Measurements from ENCODE around the gene ARFGAP2. TPM values are rescaled to one million over a fixed set of nuclear protein-coding genes. Genes with fewer than 3 reads are reported as not detected.

Gene ARFGAP2
- total RNA-seq, 1 donor from 2014 or later = 119 TPM

GRCh38 chr11:47139878-47140277 lies 36.8 kb downstream of the ARFGAP2 start:
- Mint-ChIP-seq H3K4me1 (ENCODE audit: low read depth, unreplicated experiment) (peaks cover 9% of the 10 kb centered on the region), H3K9me3 (ENCODE audit: unreplicated experiment) (peaks cover 4% of the 10 kb centered on the region), H3K27me3 (ENCODE audit: unreplicated experiment) (peaks cover 6% of the 10 kb centered on the region), H3K27ac (ENCODE audit: unreplicated experiment) (no peak overlapping the region), H3K4me3 (ENCODE audit: unreplicated experiment) (no peak overlapping the region), H3K36me3 (ENCODE audit: unreplicated experiment) (peaks cover 6% of the 10 kb centered on the region)
- no peak for DNase-seq
- TF ChIP-seq CTCF (IDR thresholded peaks at IDR 0.05; ENCODE audit: partially characterized antibody, unreplicated experiment) = no peak

- Mint-ChIP-seq H3K4me3 (ENCODE audit: unreplicated experiment) (no peak overlapping the region), H3K27ac (ENCODE audit: unreplicated experiment) (no peak overlapping the region), H3K36me3 (ENCODE audit: unreplicated experiment) (peaks cover 6% of the 10 kb centered on the region), H3K9me3 (ENCODE audit: unreplicated experiment) (peaks cover 4% of the 10 kb centered on the region), H3K27me3 (ENCODE audit: unreplicated experiment) (peaks cover 8% of the 10 kb centered on the region), H3K4me1 (ENCODE audit: low read depth, unreplicated experiment) (no peaks in the 10 kb centered on the region)
- TF ChIP-seq CTCF (IDR thresholded peaks at IDR 0.05; ENCODE audit: partially characterized antibody, unreplicated experiment) = no peak
- no peak for DNase-seq
Observed at GRCh38 chr11:47137476-47137875, 39.2 kb downstream of the ARFGAP2 start.

- H3K9me3 Mint-ChIP-seq (ENCODE audit: unreplicated experiment) = peaks cover 4% of the 10 kb centered on the region
- peaks cover 8% of the 10 kb centered on the region for H3K27me3 Mint-ChIP-seq (ENCODE audit: unreplicated experiment)
- DNase-seq = no peak
- H3K4me1 Mint-ChIP-seq (ENCODE audit: low read depth, unreplicated experiment) = no peaks in the 10 kb centered on the region
- H3K4me3 Mint-ChIP-seq (ENCODE audit: unreplicated experiment) = no peak overlapping the region
- TF ChIP-seq CTCF (IDR thresholded peaks at IDR 0.05; ENCODE audit: partially characterized antibody, unreplicated experiment) = no peak
- H3K36me3 Mint-ChIP-seq (ENCODE audit: unreplicated experiment) = peaks cover 6% of the 10 kb centered on the region
- no peak overlapping the region for H3K27ac Mint-ChIP-seq (ENCODE audit: unreplicated experiment)
Observed at GRCh38 chr11:47136921-47137320, 39.8 kb downstream of the ARFGAP2 start.

GRCh38 chr11:47136327-47136726 lies 40.4 kb downstream of the ARFGAP2 start:
- Mint-ChIP-seq H3K9me3 (ENCODE audit: unreplicated experiment) (peaks cover 4% of the 10 kb centered on the region), H3K4me1 (ENCODE audit: low read depth, unreplicated experiment) (peaks cover under 1% of the 10 kb centered on the region), H3K27me3 (ENCODE audit: unreplicated experiment) (peaks cover 8% of the 10 kb centered on the region), H3K36me3 (ENCODE audit: unreplicated experiment) (peaks cover 6% of the 10 kb centered on the region), H3K27ac (ENCODE audit: unreplicated experiment) (no peak overlapping the region), H3K4me3 (ENCODE audit: unreplicated experiment) (no peak overlapping the region)
- no peak for DNase-seq
- no peak for TF ChIP-seq CTCF (IDR thresholded peaks at IDR 0.05; ENCODE audit: partially characterized antibody, unreplicated experiment)

- DNase-seq = no peak
- TF ChIP-seq CTCF (IDR thresholded peaks at IDR 0.05; ENCODE audit: partially characterized antibody, unreplicated experiment) = no peak
- peaks cover 16% of the 10 kb centered on the region for H3K4me1 Mint-ChIP-seq (ENCODE audit: low read depth, unreplicated experiment)
- H3K9me3 Mint-ChIP-seq (ENCODE audit: unreplicated experiment) = peaks cover 7% of the 10 kb centered on the region
- H3K27ac Mint-ChIP-seq (ENCODE audit: unreplicated experiment) = no peak overlapping the region
- peaks cover 8% of the 10 kb centered on the region for H3K27me3 Mint-ChIP-seq (ENCODE audit: unreplicated experiment)
- peaks cover 3% of the 10 kb centered on the region for H3K36me3 Mint-ChIP-seq (ENCODE audit: unreplicated experiment)
- no peak overlapping the region for H3K4me3 Mint-ChIP-seq (ENCODE audit: unreplicated experiment)
Observed at GRCh38 chr11:47132981-47133380, 43.7 kb downstream of the ARFGAP2 start.
